ENCODE measurements around the gene C1RL.
A peak's percentile ranks its signal among the peaks of the same experiment; 100 is the strongest.

Gene C1RL

GRCh38 chr12:7108796-7109571 lies at the start of gene C1RL:
C1RL (minus strand) TSS chr12:7109214; CDS start chr12:7109180, 34 bp downstream.
- H3K9ac ChIP-seq (ENCODE audit: low read depth, low read length): peak within 1 kb of the TSS; percentile 79
- H3K36me3 ChIP-seq (ENCODE audit: insufficient read depth, low read length): peaks cover 3% of the 10 kb centered on the region; the same call in 1 of the 2 replicates
- TF ChIP-seq CTCF (IDR thresholded peaks at IDR 0.05; ENCODE audit: borderline replicate concordance, extremely low read depth, low read length, poor library complexity, severe bottlenecking) (peak; percentile 99), EZH2 (IDR thresholded peaks at IDR 0.05; ENCODE audit: borderline replicate concordance, low read depth, low read length, severe bottlenecking) (no peak)
- peaks cover 24% of the 10 kb centered on the region for H3K4me1 ChIP-seq (ENCODE audit: insufficient read depth, low read length)
- H3K9me3 ChIP-seq (ENCODE audit: insufficient read depth, low read length, severe bottlenecking): peaks cover 6% of the 10 kb centered on the region
- DNase-seq: peak; percentile 83
- ATAC-seq (ENCODE audit: insufficient read depth, low read depth): peak; percentile 57
- H4K20me1 ChIP-seq (ENCODE audit: insufficient read depth, low read length): no peaks in the 10 kb centered on the region
- peaks cover 3% of the 10 kb centered on the region for H3K79me2 ChIP-seq (ENCODE audit: insufficient read depth, low read length)
- no peaks in the 10 kb centered on the region for H3K27me3 ChIP-seq (ENCODE audit: insufficient read depth, low read length, poor library complexity)
- peak within 1 kb of the TSS; percentile 88 for H2AFZ ChIP-seq (ENCODE audit: low read depth, low read length)
- H3K4me2 ChIP-seq (ENCODE audit: insufficient read depth, low read length): peak within 1 kb of the TSS; percentile 81
- H3K4me3 ChIP-seq (ENCODE audit: low read depth in 1 of 2, low read length in 2 of 2): peak within 1 kb of the TSS; percentile 33 to 74; a peak in 3 of 4 replicates
- H3K27ac ChIP-seq (ENCODE audit: low read length): peak within 1 kb of the TSS; percentile 92

DNA sequence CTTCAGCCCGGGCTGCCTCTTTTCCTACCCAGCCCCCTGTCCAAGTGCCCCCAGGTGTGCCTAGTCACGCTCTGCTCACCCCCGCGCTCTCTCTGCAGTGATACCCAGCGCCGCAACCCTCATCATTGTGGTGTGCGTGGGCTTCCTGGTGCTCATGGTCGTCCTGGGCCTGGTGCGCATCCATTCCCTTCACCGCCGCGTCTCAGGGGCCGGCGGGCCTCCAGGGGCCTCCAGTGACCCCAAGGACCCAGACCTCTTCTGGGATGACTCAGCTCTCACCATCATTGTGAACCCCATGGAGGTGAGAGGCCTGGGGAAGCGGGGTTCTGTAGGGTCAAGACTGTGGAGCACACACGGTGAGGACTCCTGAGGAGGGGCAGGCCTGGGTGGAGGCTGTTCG lies 48.4 kb upstream of the C1RL start:
- H3K4me2 ChIP-seq (ENCODE audit: insufficient read depth, low read length): no peak overlapping the region
- DNase-seq (no peak), ATAC-seq (ENCODE audit: insufficient read depth, low read depth) (no peak)
- H2AFZ ChIP-seq (ENCODE audit: low read depth, low read length): no peak overlapping the region
- no peaks in the 10 kb centered on the region for H4K20me1 ChIP-seq (ENCODE audit: insufficient read depth, low read length)
- H3K4me1 ChIP-seq (ENCODE audit: insufficient read depth, low read length): no peaks in the 10 kb centered on the region
- no peak for TF ChIP-seq CTCF (IDR thresholded peaks at IDR 0.05; ENCODE audit: borderline replicate concordance, extremely low read depth, low read length, poor library complexity, severe bottlenecking)
- TF ChIP-seq EZH2 (IDR thresholded peaks at IDR 0.05; ENCODE audit: borderline replicate concordance, low read depth, low read length, severe bottlenecking): no peak
- no peak overlapping the region for H3K4me3 ChIP-seq (ENCODE audit: low read depth in 1 of 2, low read length in 2 of 2)
- H3K9me3 ChIP-seq (ENCODE audit: insufficient read depth, low read length, severe bottlenecking): no peaks in the 10 kb centered on the region
- H3K27me3 ChIP-seq (ENCODE audit: insufficient read depth, low read length, poor library complexity): no peaks in the 10 kb centered on the region
- H3K9ac ChIP-seq (ENCODE audit: low read depth, low read length): no peak overlapping the region
- H3K36me3 ChIP-seq (ENCODE audit: insufficient read depth, low read length): peaks cover 7% of the 10 kb centered on the region
- H3K27ac ChIP-seq (ENCODE audit: low read length): no peak overlapping the region
- no peaks in the 10 kb centered on the region for H3K79me2 ChIP-seq (ENCODE audit: insufficient read depth, low read length)

DNA sequence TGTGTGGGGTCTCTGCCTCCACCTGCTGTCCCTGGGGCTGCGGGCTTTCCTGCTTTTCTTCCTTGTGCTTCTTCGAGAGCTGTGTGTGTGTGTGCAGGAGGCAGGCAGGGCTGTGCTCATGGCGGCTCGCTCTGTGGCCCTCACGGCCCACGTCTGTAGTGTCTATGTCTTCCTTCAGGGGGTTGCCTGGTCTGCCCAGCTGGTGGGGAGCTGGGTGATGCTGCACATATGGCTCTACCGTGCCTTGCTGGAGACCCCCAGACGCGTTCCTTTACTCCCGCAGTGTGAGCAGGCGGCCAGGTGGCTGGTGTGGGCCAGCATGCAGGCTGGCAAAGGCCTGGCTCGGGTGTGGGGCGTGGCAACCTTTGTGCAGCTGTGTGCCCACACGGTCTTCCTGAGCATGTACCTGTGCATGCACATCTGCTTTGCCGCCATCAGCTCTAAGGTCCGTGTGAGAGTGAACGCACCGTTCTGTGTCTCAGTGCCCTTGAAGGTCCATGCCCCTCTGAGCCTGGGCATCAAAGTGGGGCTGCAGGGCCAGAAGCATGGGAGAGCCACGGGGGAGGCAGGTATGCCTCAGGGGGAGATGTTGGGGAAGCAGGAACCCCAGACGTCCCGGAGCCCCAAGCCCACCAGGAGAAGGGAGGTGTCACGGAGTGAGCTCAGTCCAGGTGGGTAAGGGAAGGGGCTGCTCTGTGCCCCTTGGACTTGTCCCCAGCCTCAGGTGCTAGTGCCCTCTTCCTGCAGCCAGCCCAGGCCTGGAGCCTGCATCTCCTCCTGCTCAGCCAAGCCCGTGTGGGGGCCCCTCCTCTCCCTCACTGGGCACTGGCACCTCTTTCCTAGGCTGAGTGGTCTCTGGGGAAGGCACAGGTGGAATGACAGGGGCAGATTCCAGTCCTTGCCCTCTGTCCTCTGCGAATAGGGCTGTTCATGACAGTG lies 47.5 kb upstream of the C1RL start:
- no peaks in the 10 kb centered on the region for H3K27me3 ChIP-seq (ENCODE audit: insufficient read depth, low read length, poor library complexity)
- no peak overlapping the region for H3K27ac ChIP-seq (ENCODE audit: low read length)
- H2AFZ ChIP-seq (ENCODE audit: low read depth, low read length): no peak overlapping the region
- ATAC-seq (ENCODE audit: insufficient read depth, low read depth) (no peak), DNase-seq (no peak)
- no peak overlapping the region for H3K4me2 ChIP-seq (ENCODE audit: insufficient read depth, low read length)
- TF ChIP-seq EZH2 (IDR thresholded peaks at IDR 0.05; ENCODE audit: borderline replicate concordance, low read depth, low read length, severe bottlenecking): no peak
- TF ChIP-seq CTCF (IDR thresholded peaks at IDR 0.05; ENCODE audit: borderline replicate concordance, extremely low read depth, low read length, poor library complexity, severe bottlenecking): no peak
- no peaks in the 10 kb centered on the region for H3K79me2 ChIP-seq (ENCODE audit: insufficient read depth, low read length)
- no peak overlapping the region for H3K9ac ChIP-seq (ENCODE audit: low read depth, low read length)
- H3K9me3 ChIP-seq (ENCODE audit: insufficient read depth, low read length, severe bottlenecking): no peaks in the 10 kb centered on the region
- no peaks in the 10 kb centered on the region for H4K20me1 ChIP-seq (ENCODE audit: insufficient read depth, low read length)
- no peak overlapping the region for H3K4me3 ChIP-seq (ENCODE audit: low read depth in 1 of 2, low read length in 2 of 2)
- no peaks in the 10 kb centered on the region for H3K4me1 ChIP-seq (ENCODE audit: insufficient read depth, low read length)
- H3K36me3 ChIP-seq (ENCODE audit: insufficient read depth, low read length): peaks cover 7% of the 10 kb centered on the region

Measured in DND-41 (cell line).